NCI-H2081 treated with DMSO at 0.1 percent for 48 hours (cell line): ENCODE measurements around the gene C4orf17.

Experiments
- DNase-seq: peaks from one replicate; lab custom pipeline; 2025; lab: John Stamatoyannopoulos, UW

C4orf17 gene

DNA sequence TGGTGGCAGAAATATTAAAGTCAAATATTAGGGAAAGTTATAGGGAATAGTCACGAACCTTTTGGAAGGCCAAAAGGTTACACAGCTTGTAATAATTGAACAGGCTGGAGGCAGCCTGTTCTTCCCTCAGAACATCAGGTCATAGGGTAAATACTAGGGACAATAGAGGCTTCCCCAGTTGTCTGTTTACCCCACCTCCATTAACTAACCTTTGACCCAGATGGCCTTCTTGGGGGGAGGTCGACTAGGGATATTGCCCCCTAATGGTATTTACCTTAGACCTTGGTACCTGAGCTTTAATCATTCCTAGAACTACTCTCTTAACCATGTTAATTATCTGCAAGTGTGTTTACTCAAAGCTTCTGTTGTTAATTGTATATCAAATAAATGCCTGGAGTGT lies 26.0 kb downstream of the C4orf17 start:
- no peak for DNase-seq

DNA sequence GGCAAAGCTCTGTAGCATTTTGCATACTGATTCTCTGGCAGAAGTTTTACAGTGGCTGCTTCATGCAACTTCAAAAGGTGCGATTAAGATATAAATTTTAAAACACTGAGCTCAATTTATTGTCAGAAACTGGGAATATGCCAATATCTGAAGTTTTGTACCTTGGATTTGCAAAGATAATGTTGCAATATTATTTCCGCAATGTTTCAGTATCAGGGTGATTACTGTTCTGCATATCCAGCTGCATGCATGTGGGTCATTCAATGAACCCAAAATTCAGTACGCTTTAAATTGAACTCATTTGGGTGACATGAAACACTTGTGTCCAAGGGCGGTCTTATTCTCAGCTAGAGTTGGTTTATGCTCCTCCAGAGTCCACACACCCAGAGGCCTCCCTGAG lies 26.9 kb downstream of the C4orf17 start:
- DNase-seq = no peak

DNA sequence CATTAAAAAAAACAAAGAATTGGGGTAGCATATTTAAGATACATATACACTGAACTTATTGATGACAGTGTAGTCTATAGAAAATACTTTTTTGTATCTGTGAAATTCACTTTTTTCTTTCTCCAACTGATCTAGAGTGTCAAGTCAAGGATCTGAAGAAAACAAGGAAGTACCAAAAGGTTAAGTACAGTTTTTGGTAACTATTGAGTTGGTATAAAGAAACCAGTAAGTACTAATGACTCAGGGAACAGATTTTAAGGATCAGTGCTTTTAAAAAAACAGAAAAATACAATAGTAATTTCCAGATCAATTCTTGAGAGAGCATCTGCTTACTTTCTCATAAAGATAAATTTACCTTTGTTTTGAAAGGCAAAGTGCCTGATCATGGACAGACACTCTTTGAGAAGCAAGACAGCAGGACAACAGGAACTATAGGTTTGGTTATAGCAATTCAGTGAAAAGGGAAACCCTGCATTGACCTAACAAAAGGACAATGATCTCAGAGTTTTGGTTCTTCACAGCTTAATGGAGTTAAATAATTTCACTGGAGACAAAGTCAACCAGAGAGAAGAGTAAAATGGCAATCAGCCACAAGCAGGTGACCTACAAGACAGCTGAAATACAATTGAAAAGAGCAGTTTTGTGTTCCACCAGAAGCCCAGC lies 29.6 kb downstream of the C4orf17 start:
- DNase-seq = no peak

DNA sequence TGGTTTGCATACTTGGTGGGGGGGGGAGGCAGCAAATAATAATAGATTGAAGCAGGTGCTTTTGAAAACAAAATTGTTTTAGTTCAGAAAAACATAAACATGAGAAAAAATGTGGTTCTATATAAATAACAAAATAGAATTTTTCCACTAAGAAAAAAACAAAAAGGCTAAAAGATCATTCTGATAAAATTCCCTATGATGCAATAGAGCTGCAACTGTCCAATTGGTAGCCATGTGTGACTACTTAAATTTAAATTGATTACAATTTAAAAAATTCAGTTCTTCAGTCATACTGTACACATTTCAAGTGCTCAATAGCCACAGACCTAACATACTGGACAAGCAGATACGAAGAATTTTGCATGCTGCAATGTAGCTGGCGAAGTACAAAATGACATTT lies 42.1 kb downstream of the C4orf17 start:
- no peak for DNase-seq

DNA sequence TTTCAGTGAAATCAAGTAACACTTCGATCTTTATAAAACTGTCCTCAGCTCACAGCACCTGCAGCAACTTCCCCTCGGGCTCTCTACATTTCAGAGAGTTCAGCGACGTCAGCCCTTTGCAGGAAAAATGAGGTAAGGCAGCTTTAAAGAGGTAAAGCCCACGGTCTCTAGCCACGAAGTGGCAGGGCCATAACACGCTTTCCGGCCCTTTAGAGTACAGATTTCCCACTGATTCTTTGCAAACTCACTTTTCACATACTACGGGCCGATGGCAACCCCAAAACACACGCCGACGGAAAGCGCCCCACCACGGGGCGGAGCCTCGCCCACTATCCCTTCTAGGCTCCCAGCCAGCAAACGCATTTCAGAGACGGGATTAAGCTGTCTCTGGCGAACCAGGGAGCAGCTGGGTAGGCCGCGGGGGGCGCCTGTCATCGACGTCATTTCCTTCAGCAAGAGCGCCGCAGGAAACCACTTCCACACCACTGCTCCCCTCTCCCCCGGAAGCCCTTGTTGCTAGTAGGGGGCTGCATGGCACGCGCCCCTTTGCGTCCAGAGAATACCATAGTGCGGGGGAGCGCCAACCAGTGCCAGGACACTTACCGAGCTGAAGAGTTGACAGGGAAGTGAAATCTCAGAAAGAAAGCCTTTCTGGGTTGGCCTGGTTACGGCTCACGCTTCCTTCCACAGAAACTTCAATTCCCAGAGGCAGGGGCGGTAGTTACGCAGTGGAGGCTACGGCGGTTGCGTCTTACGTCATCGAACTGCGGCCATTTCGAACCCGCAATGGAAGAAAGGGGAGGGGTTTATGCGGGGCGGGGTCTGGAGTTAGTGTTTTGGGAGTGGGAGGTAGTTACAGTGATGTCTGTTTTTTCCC lies 52.7 kb downstream of the C4orf17 start, which contains the start of gene TRMT10A:
TRMT10A (minus strand) TSS at position 730 of the 877 bp plus-strand sequence. CDS start 4,701 bp downstream, outside the sequence.
- DNase-seq = peak; percentile 72

DNA sequence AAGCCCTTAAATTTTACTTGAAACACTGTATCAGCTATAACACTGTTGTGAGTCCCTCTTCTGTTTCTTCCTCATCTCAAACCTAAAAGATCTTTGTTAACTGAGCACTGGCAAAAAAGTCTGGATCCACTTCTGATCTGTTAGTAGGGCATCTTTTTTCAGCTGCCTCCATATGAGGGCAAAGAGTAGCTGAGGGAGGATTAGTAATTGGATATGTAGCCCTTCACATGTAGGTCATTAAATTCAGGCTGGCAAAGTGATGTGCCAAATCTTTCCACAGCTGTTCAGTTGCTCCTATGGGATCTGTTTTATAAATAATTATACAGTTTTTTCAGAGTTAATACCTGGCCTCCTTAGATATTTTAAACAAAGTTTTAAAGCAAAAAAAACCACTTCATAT lies 54.1 kb downstream of the C4orf17 start:
- DNase-seq = no peak

DNA sequence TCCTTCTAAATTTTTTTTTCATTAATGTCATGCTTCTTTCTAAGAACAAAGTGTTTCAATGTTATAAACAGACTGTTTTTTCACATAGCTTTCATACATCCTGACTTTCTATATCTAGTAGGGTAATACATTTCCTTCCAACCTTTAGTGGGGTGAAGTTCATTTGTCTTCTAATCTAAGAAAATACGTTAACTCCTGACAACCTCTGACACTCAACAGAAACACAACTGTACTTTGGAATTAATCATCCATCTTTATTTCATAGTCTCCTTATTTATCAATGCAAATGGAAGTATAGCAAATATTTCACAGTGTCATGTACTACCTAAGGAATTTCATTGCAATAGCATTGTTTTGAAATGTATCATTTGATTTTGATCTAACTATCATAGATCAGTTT lies 61.1 kb downstream of the C4orf17 start:
- DNase-seq = no peak

DNA sequence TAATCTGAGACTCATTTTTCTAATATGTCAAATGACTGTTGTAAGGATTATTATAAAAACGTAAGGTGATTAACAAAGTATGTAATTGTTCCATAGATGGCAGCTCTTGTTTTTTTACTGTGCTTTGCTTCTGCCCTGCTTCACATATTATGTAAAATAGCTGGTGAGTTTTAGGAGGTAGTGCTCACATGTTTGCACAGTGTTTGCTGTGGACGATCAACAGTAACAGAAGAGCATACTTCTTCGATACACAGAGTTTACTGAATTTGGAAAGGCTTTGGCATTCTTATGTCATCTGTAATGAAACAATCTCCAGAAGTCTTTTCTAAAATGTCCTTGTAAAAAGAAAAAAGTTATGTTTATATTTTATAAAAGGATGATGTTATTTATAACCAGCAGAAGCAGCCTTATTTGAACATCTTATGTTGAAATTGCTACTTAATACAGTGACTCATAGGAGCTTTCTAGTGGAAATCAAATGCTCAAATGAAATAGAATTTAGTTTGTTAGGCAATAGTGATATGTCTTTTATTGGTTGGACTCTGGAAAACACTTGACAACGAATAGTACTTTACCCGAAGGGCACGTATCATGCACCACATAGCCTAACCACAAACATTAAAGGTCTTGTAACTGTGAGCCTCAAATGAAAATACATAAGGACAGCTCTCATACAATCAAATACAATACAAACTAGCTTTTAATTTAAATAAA lies 61.9 kb downstream of the C4orf17 start:
- no peak for DNase-seq

DNA sequence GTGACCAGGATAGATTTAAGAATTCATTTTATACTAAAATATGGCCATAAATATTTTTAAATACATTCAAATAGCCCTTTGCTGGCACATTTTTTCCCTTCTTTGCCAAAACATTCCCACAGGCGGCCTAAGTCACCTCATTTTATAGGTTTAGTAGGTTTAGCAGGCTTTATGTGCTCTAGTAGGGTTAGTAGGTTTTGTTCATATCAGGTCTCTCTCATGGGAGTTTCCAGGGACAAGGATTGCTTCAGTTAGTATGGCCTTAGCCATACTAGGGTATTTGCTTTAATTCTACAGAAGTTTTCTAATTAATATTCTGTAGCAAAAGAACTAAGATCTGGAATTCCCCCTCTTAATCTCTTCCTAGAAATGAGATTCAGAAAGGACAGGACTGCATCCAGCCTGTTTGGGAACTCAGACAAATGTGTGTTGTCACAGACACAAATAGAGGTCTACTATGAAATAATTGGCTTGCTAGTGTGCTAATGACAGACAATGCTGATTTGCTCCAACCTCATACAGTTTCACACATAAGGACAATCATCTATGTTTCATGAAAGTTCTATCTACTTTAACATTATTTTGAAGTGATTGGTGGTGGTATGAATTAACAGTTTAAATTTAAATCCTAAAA lies 63.0 kb downstream of the C4orf17 start:
- no peak for DNase-seq

DNA sequence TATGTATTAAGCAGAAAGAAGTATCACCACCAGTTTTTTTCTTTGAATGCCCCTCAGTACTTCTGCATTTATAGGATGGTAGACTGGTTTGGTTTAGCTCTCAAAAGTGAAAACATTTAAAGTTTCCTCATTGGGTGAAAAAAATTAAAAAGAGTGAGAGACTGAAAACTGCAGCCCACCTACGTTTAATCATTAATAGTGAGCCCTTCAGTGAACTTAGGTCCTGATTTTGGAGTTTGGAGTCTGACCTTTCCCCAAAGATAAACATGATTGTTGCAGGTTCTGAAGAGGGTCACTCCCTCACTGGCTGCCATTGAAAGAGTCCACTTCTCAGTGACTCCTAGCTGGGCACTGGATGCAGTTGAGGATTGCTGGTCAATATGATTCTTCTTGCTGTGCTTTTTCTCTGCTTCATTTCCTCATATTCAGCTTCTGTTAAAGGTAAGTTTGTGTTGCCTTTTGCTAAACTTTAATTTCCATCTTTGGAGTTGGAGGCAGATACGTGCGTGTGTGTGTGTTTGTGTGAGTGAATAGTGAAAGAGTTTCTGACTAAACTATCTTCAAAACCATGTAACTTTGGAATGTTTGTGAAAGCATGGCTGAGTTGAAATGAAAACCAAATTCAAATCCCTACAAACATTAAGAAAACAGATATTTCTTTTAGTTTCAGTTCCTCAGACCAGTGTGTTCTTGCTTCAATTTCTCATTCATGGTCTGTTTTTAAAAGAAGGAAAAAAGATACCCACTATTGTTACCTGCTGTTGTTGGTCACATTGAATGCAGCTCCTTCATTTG lies 63.9 kb downstream of the C4orf17 start, which contains the start of gene MTTP:
MTTP (plus strand) TSS at position 295 of the 795 bp plus-strand sequence; CDS start at position 381, 86 bp downstream.
- DNase-seq = no peak

DNA sequence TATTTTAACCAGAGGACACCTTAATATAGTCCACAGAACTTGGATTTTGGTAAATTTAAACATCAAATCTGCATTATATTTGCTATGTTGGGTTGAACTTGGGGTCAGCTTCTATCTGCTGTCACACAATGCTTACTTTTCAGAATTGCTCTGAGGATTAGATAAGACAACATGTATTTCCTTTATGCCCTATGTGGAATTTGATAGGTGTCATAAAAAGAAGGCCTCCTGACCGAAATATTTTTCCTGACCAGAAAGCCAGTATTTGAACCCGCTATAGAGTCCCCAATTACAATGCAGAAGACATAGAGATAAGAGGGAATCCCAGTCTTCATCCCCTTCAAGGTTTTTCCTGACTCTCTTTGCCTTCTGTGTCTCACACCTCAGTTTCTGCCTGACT lies 67.9 kb downstream of the C4orf17 start:
- no peak for DNase-seq

DNA sequence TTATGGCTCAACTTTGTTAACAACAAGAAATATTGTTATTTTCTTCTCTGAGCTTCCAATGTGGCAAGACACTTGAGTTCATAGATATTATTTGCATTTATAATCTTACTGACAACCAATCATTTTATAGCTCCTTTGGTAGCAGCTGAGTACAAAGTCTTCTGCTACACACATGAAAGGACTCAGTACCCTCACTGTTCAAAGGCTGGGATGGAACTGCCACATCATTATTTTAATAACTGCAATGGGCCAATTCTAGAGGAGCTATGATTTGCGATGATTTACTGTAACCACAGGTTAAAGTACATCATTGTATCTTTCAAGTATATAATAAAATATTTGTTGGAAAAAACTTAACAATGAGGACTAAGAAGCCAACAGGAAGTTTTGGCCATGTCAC lies 74.7 kb downstream of the C4orf17 start:
- DNase-seq = no peak

DNA sequence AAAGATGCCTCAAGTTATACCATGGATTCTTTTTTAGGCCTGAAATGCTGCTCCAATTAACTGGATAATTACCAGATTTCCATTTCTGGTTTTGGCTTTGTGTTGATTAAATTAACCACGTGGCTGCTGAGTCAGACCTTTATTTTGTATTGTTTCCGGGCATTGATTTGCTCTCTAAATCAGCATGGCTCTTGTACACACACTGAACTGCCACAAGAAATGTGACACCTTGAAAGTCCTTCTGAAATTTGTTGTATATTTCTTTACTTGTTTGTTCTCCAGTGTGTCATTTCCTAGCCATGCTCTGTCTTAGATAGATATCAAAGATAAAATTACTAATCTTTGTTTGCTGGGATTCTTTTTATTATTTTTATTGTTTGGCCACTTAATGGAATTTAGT lies 75.5 kb downstream of the C4orf17 start:
- DNase-seq = no peak

DNA sequence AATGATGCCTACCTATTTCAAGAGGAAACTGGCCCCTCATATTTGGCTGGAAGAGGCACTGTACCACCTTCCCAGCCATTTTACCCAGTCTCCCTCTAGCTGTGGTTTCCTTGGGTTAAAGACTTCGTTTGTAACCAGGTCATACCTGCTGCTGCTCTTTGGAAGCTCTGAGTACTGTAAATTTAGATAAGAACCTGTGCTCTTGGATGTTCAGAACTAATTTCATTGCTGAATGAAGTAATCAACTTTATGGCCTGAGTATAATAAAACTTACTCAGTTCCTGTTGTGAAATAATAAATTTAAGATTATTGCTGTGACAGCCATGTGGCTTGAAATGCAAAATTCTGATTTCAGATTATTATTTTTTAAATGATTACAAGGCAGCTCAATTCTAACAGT lies 76.0 kb downstream of the C4orf17 start:
- DNase-seq = no peak

DNA sequence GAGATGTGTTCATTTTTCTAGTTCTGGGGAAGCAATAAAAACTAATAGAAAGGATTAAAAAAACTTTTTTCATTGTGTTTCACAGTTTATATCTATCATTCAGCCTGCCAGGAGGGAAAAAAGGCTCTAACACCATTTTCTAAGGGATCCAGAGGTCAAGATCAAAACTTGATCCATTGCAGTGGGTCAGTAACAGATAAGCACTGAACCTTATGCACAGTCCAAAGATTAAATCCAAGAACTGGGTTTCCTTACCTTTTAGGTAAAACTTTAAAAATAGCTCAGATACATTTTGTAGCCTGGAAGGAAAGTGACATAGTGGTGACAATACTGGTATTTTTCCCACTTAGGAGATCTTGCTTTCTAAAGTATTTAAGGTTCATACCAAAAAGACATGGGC lies 76.5 kb downstream of the C4orf17 start:
- DNase-seq = no peak

DNA sequence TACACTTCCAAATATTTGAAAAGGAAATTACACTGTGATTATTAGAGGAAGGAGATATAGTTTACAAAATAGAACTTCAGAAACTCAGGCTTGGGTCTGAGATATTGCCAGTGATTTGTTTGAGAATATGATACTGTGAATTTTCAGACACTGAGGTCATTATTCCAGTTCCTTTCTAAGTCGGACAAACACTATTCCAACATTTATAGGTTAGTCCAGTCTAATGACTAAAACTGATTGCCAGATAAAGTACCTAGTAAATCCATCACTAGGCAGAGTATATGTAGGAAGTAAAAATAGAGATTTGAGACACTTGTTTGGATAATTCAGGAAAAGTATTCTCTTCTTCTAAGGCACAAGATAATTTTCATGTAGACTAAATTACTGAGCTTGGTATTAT lies 77.0 kb downstream of the C4orf17 start:
- DNase-seq = no peak

DNA sequence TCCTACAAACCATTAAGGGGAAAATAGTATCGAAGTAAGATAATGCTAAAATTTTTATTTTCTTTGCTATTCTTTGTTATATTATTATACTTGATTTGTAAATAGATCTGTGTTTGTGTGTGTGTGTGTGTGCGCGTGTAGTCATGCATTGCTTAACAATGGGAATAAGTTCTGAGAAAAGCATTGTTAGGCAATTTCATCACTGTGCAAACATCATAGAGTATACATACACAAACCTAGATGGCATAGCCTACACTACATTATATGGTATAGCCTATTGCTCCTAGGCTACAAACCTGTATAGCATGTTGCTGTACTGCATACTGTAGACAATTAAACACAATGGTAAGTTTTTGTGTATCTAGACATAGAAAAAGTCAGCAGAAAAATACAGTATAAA lies 80.9 kb downstream of the C4orf17 start:
- DNase-seq = no peak
